ENCODE results near the gene HTRA2.

The HTRA2 gene

GRCh38 chr2:74562126-74562775 is 32.5 kb downstream of the HTRA2 start:
- no peak for DNase-seq (ENCODE audit: low spot score)

- DNase-seq (ENCODE audit: low spot score), result no peak
Observed at GRCh38 chr2:74564222-74564621, 34.5 kb downstream of the HTRA2 start.

GRCh38 chr2:74566076-74566753 is 36.5 kb downstream of the HTRA2 start:
- no peak for DNase-seq (ENCODE audit: low spot score)

- peak; percentile 73 for DNase-seq (ENCODE audit: low spot score)
Observed at GRCh38 chr2:74566754-74567085, 37.0 kb downstream of the HTRA2 start.

- no peak for DNase-seq (ENCODE audit: low spot score)
Observed at GRCh38 chr2:74567881-74568280, 38.1 kb downstream of the HTRA2 start.

- no peak for DNase-seq (ENCODE audit: low spot score)
Observed at GRCh38 chr2:74569686-74570085, 40.0 kb downstream of the HTRA2 start.

- no peak for DNase-seq (ENCODE audit: low spot score)
Observed at GRCh38 chr2:74571058-74571457, 41.3 kb downstream of the HTRA2 start.

GRCh38 chr2:74572178-74572925 is 42.6 kb downstream of the HTRA2 start:
- DNase-seq (ENCODE audit: low spot score), result no peak

GRCh38 chr2:74573747-74574562 is 44.2 kb downstream of the HTRA2 start:
- peak; percentile 96 for DNase-seq (ENCODE audit: low spot score)

GRCh38 chr2:74575320-74575719 is 45.6 kb downstream of the HTRA2 start:
- no peak for DNase-seq (ENCODE audit: low spot score)

- no peak for DNase-seq (ENCODE audit: low spot score)
Observed at GRCh38 chr2:74576211-74576862, 46.6 kb downstream of the HTRA2 start.

GRCh38 chr2:74576863-74577229 is 47.1 kb downstream of the HTRA2 start:
- DNase-seq (ENCODE audit: low spot score), result no peak

- DNase-seq (ENCODE audit: low spot score), result no peak
Observed at GRCh38 chr2:74577448-74577847, 47.7 kb downstream of the HTRA2 start.

- no peak for DNase-seq (ENCODE audit: low spot score)
Observed at GRCh38 chr2:74578408-74578807, 48.7 kb downstream of the HTRA2 start.

GRCh38 chr2:74581463-74581862 is 51.7 kb downstream of the HTRA2 start:
- no peak for DNase-seq (ENCODE audit: low spot score)

- DNase-seq (ENCODE audit: low spot score), result no peak
Observed at GRCh38 chr2:74582184-74582583, 52.5 kb downstream of the HTRA2 start.

Measured in COLO829 (cell line).